Measurements from ENCODE around the gene RBM20. TPM values are rescaled to one million over a fixed set of nuclear protein-coding genes. Genes with fewer than 3 reads are reported as not detected.

RBM20 gene
- total RNA-seq, 2 donors from 2014 or later: 7.8 to 13.9 TPM

DNA sequence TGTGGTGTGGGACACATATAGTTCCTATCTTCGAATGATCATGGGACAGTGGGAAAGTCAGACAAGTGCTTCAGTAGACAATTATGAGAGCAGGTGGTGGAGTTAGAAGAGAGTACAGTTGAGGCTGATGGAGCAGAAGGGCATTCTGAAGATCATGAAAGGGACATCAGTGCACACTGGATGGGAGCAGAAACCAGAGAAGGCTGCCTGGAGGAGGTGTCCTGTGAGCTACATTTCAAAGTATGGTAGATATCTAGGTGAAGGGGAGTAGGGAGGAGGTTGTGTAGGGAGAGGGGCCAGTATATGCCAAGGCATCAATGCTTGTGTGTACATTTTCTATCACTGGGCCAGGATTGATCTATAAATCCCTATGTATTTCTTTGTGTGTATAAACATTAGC, 127.3 kb downstream of the RBM20 start:
- TF ChIP-seq CTCF (IDR thresholded peaks at IDR 0.05): no peak
- Histone ChIP-seq H3K4me3 (no peak overlapping the region), H3K4me1 (ENCODE audit: control insufficient read depth in 1 of 2, low read depth in 2 of 2) (no peaks in the 10 kb centered on the region), H3K27me3 (replicated peaks; ENCODE audit: insufficient read depth) (no peaks in the 10 kb centered on the region), H3K9me3 (no peaks in the 10 kb centered on the region), H3K27ac (no peak overlapping the region), H3K36me3 (no peaks in the 10 kb centered on the region)
- ATAC-seq (ENCODE audit: insufficient number of reproducible peaks, low FRiP score, low read depth) (no peak), DNase-seq (ENCODE audit: low spot score) (no peak)

- no peak for DNase-seq (ENCODE audit: low spot score)
- Histone ChIP-seq H3K9me3 (no peaks in the 10 kb centered on the region), H3K27me3 (replicated peaks; ENCODE audit: insufficient read depth) (no peaks in the 10 kb centered on the region), H3K4me1 (ENCODE audit: control insufficient read depth in 1 of 2, low read depth in 2 of 2) (no peaks in the 10 kb centered on the region), H3K27ac (no peak overlapping the region), H3K4me3 (no peak overlapping the region), H3K36me3 (no peaks in the 10 kb centered on the region)
- TF ChIP-seq CTCF (IDR thresholded peaks at IDR 0.05): no peak
- no peak for ATAC-seq (ENCODE audit: insufficient number of reproducible peaks, low FRiP score, low read depth)
Observed at GRCh38 chr10:110771991-110772390, 127.9 kb downstream of the RBM20 start.

- H3K27me3 ChIP-seq (replicated peaks; ENCODE audit: insufficient read depth): no peaks in the 10 kb centered on the region
- no peak for DNase-seq (ENCODE audit: low spot score)
- H3K27ac ChIP-seq: no peak overlapping the region
- no peaks in the 10 kb centered on the region for H3K9me3 ChIP-seq
- no peaks in the 10 kb centered on the region for H3K4me1 ChIP-seq (ENCODE audit: control insufficient read depth in 1 of 2, low read depth in 2 of 2)
- ATAC-seq (ENCODE audit: insufficient number of reproducible peaks, low FRiP score, low read depth): no peak
- H3K36me3 ChIP-seq: no peaks in the 10 kb centered on the region
- H3K4me3 ChIP-seq: no peak overlapping the region
- TF ChIP-seq CTCF (IDR thresholded peaks at IDR 0.05): no peak
Observed at GRCh38 chr10:110772454-110773025, 128.4 kb downstream of the RBM20 start.

DNA sequence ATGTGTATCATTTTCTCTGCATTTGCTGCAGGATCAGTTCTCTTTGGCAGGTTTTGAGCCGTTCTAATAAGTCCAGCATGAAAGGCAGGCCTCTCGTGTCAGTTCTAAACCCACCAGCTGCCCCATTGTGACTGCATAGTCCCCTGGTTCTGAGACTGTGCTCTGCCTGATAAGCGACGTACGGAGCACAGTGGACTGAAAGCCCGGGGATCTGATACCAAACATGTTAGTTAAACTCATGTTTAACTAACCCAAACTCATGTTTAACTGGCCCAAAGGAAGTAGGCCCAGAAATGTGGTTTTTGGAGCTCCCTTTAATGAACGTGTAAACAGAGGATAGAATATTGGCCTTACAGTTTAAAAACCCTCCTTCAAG, 129.5 kb downstream of the RBM20 start:
- Histone ChIP-seq H3K4me3 (no peak overlapping the region), H3K36me3 (no peaks in the 10 kb centered on the region), H3K27ac (no peak overlapping the region), H3K27me3 (replicated peaks; ENCODE audit: insufficient read depth) (no peaks in the 10 kb centered on the region), H3K4me1 (ENCODE audit: control insufficient read depth in 1 of 2, low read depth in 2 of 2) (no peaks in the 10 kb centered on the region), H3K9me3 (no peaks in the 10 kb centered on the region)
- no peak for DNase-seq (ENCODE audit: low spot score)
- no peak for TF ChIP-seq CTCF (IDR thresholded peaks at IDR 0.05)
- ATAC-seq (ENCODE audit: insufficient number of reproducible peaks, low FRiP score, low read depth): no peak

DNA sequence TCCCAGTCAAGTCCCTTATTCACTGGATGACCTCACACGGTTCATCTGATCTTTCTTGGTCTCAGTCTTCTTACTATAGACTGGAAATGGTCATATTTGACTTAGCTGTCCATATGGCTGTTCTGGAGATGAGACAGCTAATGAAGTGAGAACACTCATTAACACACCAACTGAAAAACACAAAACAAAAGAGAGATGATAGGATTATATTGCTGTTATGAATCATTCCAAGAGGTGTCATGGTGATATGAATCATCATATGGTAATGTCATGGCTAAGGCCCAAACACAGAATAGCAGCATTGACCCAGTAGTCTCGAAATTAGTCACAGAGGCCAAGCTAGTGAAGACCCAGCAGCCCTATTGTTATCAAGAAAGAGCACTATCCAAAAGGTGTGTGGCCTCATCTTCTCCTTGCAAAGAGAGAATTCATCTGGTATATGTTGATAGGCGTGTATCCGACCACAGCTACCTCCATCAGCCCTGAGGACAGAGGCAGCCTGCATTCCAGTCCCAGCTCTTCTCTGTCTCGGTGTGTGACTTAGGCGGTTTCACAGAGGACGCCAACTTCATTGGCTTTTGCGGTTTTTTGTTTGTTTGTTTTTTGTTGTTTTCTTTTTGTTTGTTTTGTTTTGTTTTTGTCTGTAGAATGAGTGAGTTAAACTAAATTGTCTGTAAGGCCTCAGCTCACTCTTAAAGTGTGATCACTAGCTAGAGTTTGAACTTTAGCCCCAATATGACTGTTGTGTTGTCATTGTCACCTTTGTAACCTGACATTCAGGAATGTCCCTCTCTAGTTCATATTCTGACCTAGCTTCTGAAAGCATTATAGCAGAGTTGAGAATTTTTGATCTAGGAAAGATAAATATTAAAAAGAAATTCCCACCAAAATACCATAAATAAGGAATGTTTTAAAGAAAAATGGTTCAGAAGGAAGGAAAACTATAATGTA, 130.2 kb downstream of the RBM20 start:
- no peak overlapping the region for H3K4me3 ChIP-seq
- no peaks in the 10 kb centered on the region for H3K9me3 ChIP-seq
- no peaks in the 10 kb centered on the region for H3K27me3 ChIP-seq (replicated peaks; ENCODE audit: insufficient read depth)
- no peak overlapping the region for H3K27ac ChIP-seq
- H3K4me1 ChIP-seq (ENCODE audit: control insufficient read depth in 1 of 2, low read depth in 2 of 2): no peaks in the 10 kb centered on the region
- ATAC-seq (ENCODE audit: insufficient number of reproducible peaks, low FRiP score, low read depth): no peak
- DNase-seq (ENCODE audit: low spot score): no peak
- no peak for TF ChIP-seq CTCF (IDR thresholded peaks at IDR 0.05)
- H3K36me3 ChIP-seq: no peaks in the 10 kb centered on the region
